ENCODE data around the gene ANK3. TPM values are rescaled to one million over a fixed set of nuclear protein-coding genes. Genes with fewer than 3 reads are reported as not detected.

Gene ANK3
- total RNA-seq, 1 experiment from 2014 or later: 29.8 TPM

GRCh38 chr10:60024506-60024905, 365.2 kb downstream of the ANK3 start:
- BruUV-seq (replicated peaks): no TSS peak
- no peak for DNase-seq
- no peak for TF ChIP-seq CTCF (IDR thresholded peaks at IDR 0.05; ENCODE audit: unreplicated experiment)
- CTCF ChIA-PET: no interaction called here
- Mint-ChIP-seq H3K27ac (ENCODE audit: unreplicated experiment) (no peak overlapping the region), H3K27me3 (ENCODE audit: unreplicated experiment) (no peaks in the 10 kb centered on the region), H3K36me3 (ENCODE audit: insufficient read depth, unreplicated experiment) (no peaks in the 10 kb centered on the region), H3K4me1 (ENCODE audit: low read depth, unreplicated experiment) (no peaks in the 10 kb centered on the region), H3K9me3 (ENCODE audit: low read depth, unreplicated experiment) (no peaks in the 10 kb centered on the region), H3K4me3 (ENCODE audit: low read depth, unreplicated experiment) (no peak overlapping the region)
- intact Hi-C loops (cut with micrococcal nuclease; ENCODE audit: unreplicated experiment): no loop called here

DNA sequence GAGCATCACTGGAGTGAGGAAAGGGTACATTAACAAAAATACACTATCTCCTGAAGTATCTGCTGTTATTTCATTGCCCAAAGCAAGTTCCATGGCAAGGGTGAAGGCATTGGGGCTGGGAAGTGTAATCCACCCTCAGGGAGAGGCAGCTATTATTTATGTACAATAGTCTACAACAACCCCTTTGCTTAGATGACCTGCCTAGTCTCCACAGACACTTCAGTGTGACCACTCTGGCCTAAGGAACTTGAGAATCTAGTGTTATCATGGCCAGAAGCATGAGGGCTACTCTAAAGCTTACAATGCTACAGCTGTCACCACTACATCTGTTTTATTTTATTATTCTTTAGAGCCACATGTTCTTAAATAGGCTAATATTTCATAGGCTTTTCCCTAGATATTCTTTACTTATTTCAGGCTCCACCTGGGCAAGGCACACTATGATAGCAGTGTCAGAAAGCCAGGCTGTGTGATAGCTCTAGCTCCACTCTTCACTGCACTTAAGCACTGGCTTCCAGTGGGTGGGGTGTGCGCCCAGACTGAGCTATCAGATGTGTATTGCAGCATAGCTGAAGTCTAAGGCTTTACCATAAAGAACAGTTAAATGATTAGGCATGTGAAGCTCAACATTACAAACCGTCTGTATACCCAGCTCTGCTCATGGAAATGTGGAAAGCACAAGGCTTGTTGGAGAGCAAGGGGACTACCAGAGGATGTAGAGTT, 366.4 kb downstream of the ANK3 start:
- Mint-ChIP-seq H3K9me3 (ENCODE audit: low read depth, unreplicated experiment) (no peaks in the 10 kb centered on the region), H3K27ac (ENCODE audit: unreplicated experiment) (no peak overlapping the region), H3K4me1 (ENCODE audit: low read depth, unreplicated experiment) (no peaks in the 10 kb centered on the region), H3K4me3 (ENCODE audit: low read depth, unreplicated experiment) (no peak overlapping the region), H3K36me3 (ENCODE audit: insufficient read depth, unreplicated experiment) (no peaks in the 10 kb centered on the region), H3K27me3 (ENCODE audit: unreplicated experiment) (no peaks in the 10 kb centered on the region)
- no peak for DNase-seq
- intact Hi-C loops (cut with micrococcal nuclease; ENCODE audit: unreplicated experiment): no loop called here
- no peak for TF ChIP-seq CTCF (IDR thresholded peaks at IDR 0.05; ENCODE audit: unreplicated experiment)
- BruUV-seq (replicated peaks): no TSS peak
- CTCF ChIA-PET: no interaction called here

DNA sequence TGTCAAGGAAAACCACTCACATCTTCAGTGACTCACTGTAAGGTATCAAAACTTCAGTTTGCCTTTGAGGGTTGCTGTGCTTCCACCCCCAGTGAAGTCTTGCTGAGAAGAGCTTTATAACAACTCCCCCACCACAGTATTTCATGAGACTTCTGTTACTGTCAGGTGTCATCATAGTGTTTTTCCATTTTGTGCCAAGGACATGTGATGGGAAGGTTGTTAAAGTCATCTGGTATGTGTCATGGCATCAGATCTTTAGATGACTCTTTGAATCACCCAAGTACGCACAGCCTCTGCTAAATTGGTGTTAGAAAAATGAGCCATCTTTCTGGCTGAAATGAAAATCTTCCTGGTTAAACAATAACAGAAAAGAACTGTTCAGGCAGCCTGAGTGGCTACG, 368.3 kb downstream of the ANK3 start:
- H3K4me1 Mint-ChIP-seq (ENCODE audit: low read depth, unreplicated experiment): no peaks in the 10 kb centered on the region
- H3K27ac Mint-ChIP-seq (ENCODE audit: unreplicated experiment): no peak overlapping the region

GRCh38 chr10:60016794-60017193, 372.9 kb downstream of the ANK3 start:
- intact Hi-C loops (cut with micrococcal nuclease; ENCODE audit: unreplicated experiment): no loop called here
- Mint-ChIP-seq H3K4me1 (ENCODE audit: low read depth, unreplicated experiment) (no peaks in the 10 kb centered on the region), H3K27ac (ENCODE audit: unreplicated experiment) (no peak overlapping the region), H3K4me3 (ENCODE audit: low read depth, unreplicated experiment) (no peak overlapping the region), H3K9me3 (ENCODE audit: low read depth, unreplicated experiment) (no peaks in the 10 kb centered on the region), H3K27me3 (ENCODE audit: unreplicated experiment) (no peaks in the 10 kb centered on the region), H3K36me3 (ENCODE audit: insufficient read depth, unreplicated experiment) (no peaks in the 10 kb centered on the region)
- BruUV-seq (replicated peaks): no TSS peak
- CTCF ChIA-PET: no interaction called here
- no peak for TF ChIP-seq CTCF (IDR thresholded peaks at IDR 0.05; ENCODE audit: unreplicated experiment)
- no peak for DNase-seq

More for the DNA sequence above, 368.3 kb downstream of the ANK3 start:
- CTCF ChIA-PET: no interaction called here
- intact Hi-C loops (cut with micrococcal nuclease; ENCODE audit: unreplicated experiment): no loop called here
- H3K4me3 Mint-ChIP-seq (ENCODE audit: low read depth, unreplicated experiment): no peak overlapping the region
- no peaks in the 10 kb centered on the region for H3K36me3 Mint-ChIP-seq (ENCODE audit: insufficient read depth, unreplicated experiment)
- no peak for DNase-seq
- TF ChIP-seq CTCF (IDR thresholded peaks at IDR 0.05; ENCODE audit: unreplicated experiment): no peak
- BruUV-seq (replicated peaks): no TSS peak
- H3K27me3 Mint-ChIP-seq (ENCODE audit: unreplicated experiment): no peaks in the 10 kb centered on the region
- H3K9me3 Mint-ChIP-seq (ENCODE audit: low read depth, unreplicated experiment): no peaks in the 10 kb centered on the region
